Endodermal cell (in vitro differentiated cells): ENCODE data around the gene XDH. TPM values are rescaled to one million over a fixed set of nuclear protein-coding genes. Genes with fewer than 3 reads are reported as not detected.

ENCODE experiments used
- DNase-seq: peaks from one replicate; pipeline ENCODE4 v3.0.0-alpha.2; 2017
- H3K27ac ChIP-seq: 2 replicates; pipeline ENCODE4 v1.5.1; 2013; ENCODE audit warnings: mild to moderate bottlenecking, low read depth, low read length, moderate library complexity
- H3K27me3 ChIP-seq: 2 replicates; pipeline ENCODE4 v1.6.1; 2013; ENCODE audit warnings: mild to moderate bottlenecking, low read length, moderate library complexity; ENCODE audit not compliant: insufficient read depth, control insufficient read depth, poor library complexity, severe bottlenecking
- H3K36me3 ChIP-seq: 2 replicates; pipeline ENCODE4 v1.7.0; 2013; ENCODE audit warnings: mild to moderate bottlenecking, low read length, moderate library complexity; ENCODE audit not compliant: control insufficient read depth, insufficient read depth
- H3K4me1 ChIP-seq: one replicate; pipeline ENCODE4 v1.7.0; 2013; ENCODE audit warnings: low read length; ENCODE audit not compliant: control insufficient read depth, insufficient read depth
- H3K4me3 ChIP-seq: 2 replicates; pipeline ENCODE4 v1.5.1; 2013; ENCODE audit warnings: mild to moderate bottlenecking, low read length, moderate library complexity
- H3K9ac ChIP-seq: 2 replicates; pipeline ENCODE4 v1.6.1; 2013; ENCODE audit warnings: mild to moderate bottlenecking, low read length, moderate library complexity; ENCODE audit not compliant: poor library complexity, severe bottlenecking; ENCODE audit errors: extremely low read depth
- H3K9me3 ChIP-seq: 2 replicates; pipeline ENCODE4 v1.6.1; 2013; ENCODE audit warnings: mild to moderate bottlenecking, low read length, moderate library complexity; ENCODE audit not compliant: control insufficient read depth
- H3K27ac Mint-ChIP-seq: 2 replicates; pipeline ENCODE4 v1.8.0; 2020; ENCODE audit warnings: mixed read lengths
- H3K27me3 Mint-ChIP-seq: 2 replicates; pipeline ENCODE4 v1.8.0; 2021; ENCODE audit warnings: mild to moderate bottlenecking, mixed read lengths; ENCODE audit not compliant: insufficient read depth
- H3K36me3 Mint-ChIP-seq: 2 replicates; pipeline ENCODE4 v1.8.0; 2020; ENCODE audit warnings: low read depth, mixed read lengths
- H3K4me1 Mint-ChIP-seq: 2 replicates; pipeline ENCODE4 v1.8.0; 2020; ENCODE audit warnings: mixed read lengths
- H3K4me3 Mint-ChIP-seq: 2 replicates; pipeline ENCODE4 v1.8.0; 2020; ENCODE audit warnings: mild to moderate bottlenecking, moderate library complexity, mixed read lengths
- H3K9me3 Mint-ChIP-seq: 2 replicates; pipeline ENCODE4 v1.8.0; 2020; ENCODE audit warnings: mild to moderate bottlenecking, mixed read lengths
- WGBS, 2 experiments: methylation state at CpG; one replicate each; pipeline versions ENCODE4 v1.1.5 to v1.1.7; 2013; ENCODE audit warnings: missing lambda C conversion rate in 2 of 2, mixed read lengths in 1 of 2; ENCODE audit not compliant: insufficient coverage in 1 of 2, insufficient read length in 1 of 2; 5-methylcytosine and 5-hydroxymethylcytosine counted together
- total RNA-seq, 2 donors: library from RNA; stranded (reverse); fragmentation: NEBNext Ultra II Directional in 1 of 2; extraction: Animal tissue kit (Norgen Biotek cat#: 25700) in 1 of 2; gene quantifications; 2 replicates in 1 of 2; 3 replicates in 1 of 2; pipeline ENCODE4 v1.2.1, GENCODE V29; 2021
- TF ChIP-seq, protein P1 (sequence below): fragments of 200-600 bp; sonication (generic); conservative IDR thresholded peaks from 2 replicates; pipeline ENCODE4 v1.5.0; 2021; ENCODE audit warnings: antibody characterized with exemption, mild to moderate bottlenecking

XDH gene
- total RNA-seq, 2 donors from 2014 or later: 1.9 to 4.0 TPM

DNA sequence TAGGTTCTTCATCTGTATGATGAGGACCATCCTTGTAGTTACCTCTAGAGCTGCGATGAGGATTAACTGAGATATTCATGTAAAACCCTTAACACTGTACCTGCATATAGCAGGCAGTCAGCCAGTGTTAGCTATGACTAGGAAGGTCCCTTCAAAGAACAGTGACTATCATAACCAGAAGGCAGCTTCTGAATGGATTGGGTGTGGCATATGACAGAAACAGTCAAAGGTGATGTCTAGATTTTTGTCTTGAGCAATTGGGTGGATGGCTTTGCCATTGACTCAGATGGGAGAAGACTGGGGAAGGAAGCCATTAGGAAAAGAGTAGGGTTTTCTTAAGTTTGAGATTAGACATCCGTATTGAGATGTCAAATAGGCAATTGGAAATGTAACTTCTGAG, 15.7 kb downstream of the XDH start:
- 96 to 100% methylated on average over 2 of the region's 2 CpGs for WGBS, 2 experiments
- no peaks in the 10 kb centered on the region for H3K27me3 Mint-ChIP-seq

DNA sequence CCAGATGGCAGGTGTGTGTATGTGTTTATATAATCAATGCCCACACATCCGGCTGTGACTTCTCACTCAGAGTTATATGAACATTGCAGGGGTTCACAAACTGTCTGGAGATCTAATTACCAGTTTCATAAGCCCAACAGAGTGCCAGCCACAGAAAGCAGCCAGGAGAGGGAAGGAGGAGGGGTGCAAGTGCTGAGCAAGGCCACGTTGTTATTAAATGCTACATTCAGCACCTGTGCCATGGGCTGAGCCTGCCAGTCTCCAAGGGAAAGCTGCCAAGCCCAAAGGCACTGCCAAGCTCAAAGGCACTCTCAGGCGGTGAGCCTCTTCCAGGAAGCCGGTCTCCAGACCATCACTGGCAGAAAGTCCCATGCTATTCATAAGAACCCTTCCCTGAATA, 17.4 kb downstream of the XDH start:
- no peak overlapping the region for H3K4me3 Mint-ChIP-seq
- H3K36me3 Mint-ChIP-seq: peaks cover 2% of the 10 kb centered on the region
- WGBS, 2 experiments: 90 to 96% methylated on average over 4 of the region's 4 CpGs
- H3K9me3 Mint-ChIP-seq: no peaks in the 10 kb centered on the region
- Histone ChIP-seq H3K4me1 (no peaks in the 10 kb centered on the region), H3K4me3 (no peak overlapping the region), H3K9me3 (no peaks in the 10 kb centered on the region), H3K27me3 (no peaks in the 10 kb centered on the region), H3K9ac (no peak overlapping the region), H3K36me3 (no peaks in the 10 kb centered on the region), H3K27ac (no peak overlapping the region)
- no peak overlapping the region for H3K27ac Mint-ChIP-seq
- no peak for DNase-seq
- H3K27me3 Mint-ChIP-seq: no peaks in the 10 kb centered on the region
- H3K4me1 Mint-ChIP-seq: no peaks in the 10 kb centered on the region
- TF ChIP-seq, protein P1, sequence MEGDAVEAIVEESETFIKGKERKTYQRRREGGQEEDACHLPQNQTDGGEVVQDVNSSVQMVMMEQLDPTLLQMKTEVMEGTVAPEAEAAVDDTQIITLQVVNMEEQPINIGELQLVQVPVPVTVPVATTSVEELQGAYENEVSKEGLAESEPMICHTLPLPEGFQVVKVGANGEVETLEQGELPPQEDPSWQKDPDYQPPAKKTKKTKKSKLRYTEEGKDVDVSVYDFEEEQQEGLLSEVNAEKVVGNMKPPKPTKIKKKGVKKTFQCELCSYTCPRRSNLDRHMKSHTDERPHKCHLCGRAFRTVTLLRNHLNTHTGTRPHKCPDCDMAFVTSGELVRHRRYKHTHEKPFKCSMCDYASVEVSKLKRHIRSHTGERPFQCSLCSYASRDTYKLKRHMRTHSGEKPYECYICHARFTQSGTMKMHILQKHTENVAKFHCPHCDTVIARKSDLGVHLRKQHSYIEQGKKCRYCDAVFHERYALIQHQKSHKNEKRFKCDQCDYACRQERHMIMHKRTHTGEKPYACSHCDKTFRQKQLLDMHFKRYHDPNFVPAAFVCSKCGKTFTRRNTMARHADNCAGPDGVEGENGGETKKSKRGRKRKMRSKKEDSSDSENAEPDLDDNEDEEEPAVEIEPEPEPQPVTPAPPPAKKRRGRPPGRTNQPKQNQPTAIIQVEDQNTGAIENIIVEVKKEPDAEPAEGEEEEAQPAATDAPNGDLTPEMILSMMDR: no peak

More for the DNA sequence above, 15.7 kb downstream of the XDH start:
- no peak overlapping the region for H3K4me3 ChIP-seq
- H3K4me1 ChIP-seq: no peaks in the 10 kb centered on the region
- no peaks in the 10 kb centered on the region for H3K36me3 ChIP-seq
- Mint-ChIP-seq H3K36me3 (peaks cover 2% of the 10 kb centered on the region), H3K4me1 (peaks cover 7% of the 10 kb centered on the region), H3K27ac (no peak overlapping the region), H3K4me3 (no peak overlapping the region), H3K9me3 (no peaks in the 10 kb centered on the region)
- no peak for DNase-seq
- H3K9ac ChIP-seq: no peak overlapping the region
- TF ChIP-seq, protein P1: no peak
- H3K9me3 ChIP-seq: no peaks in the 10 kb centered on the region
- H3K27me3 ChIP-seq: no peaks in the 10 kb centered on the region
- H3K27ac ChIP-seq: no peak overlapping the region

DNA sequence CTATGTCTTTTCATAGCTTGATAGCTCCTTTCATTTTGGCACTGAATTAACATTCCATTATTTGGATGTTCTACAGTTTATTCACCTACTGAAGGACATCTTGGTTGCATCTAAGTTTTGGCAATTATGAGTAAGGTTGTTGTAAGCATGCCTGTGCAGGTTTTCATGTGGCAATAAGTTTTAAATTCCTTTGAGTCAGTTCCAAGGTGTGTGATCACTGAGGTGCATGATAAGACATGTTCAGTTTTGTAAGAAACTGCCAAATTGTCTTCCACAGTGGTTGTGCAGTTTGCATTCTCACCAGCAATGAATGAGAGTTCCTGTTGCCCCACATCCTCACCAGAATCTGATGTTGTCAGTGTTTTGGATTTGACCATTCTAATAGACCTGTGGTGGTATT, 24.2 kb downstream of the XDH start:
- H3K27ac ChIP-seq: no peak overlapping the region
- TF ChIP-seq, protein P1: no peak
- Mint-ChIP-seq H3K27me3 (no peaks in the 10 kb centered on the region), H3K27ac (no peak overlapping the region), H3K4me1 (no peaks in the 10 kb centered on the region), H3K9me3 (no peaks in the 10 kb centered on the region), H3K4me3 (no peak overlapping the region), H3K36me3 (no peaks in the 10 kb centered on the region)
- no peaks in the 10 kb centered on the region for H3K9me3 ChIP-seq
- no peak overlapping the region for H3K9ac ChIP-seq
- no peaks in the 10 kb centered on the region for H3K36me3 ChIP-seq
- DNase-seq: no peak
- H3K4me1 ChIP-seq: no peaks in the 10 kb centered on the region
- no peaks in the 10 kb centered on the region for H3K27me3 ChIP-seq
- H3K4me3 ChIP-seq: no peak overlapping the region
